Superior temporal gyrus (tissue), 1 donor: Measurements from ENCODE around the gene SMIM36.
"Not testable (repeated sequence)": the region's sequence is repeated elsewhere in the genome, so short reads cannot be mapped to it uniquely, and the experiment has no call there.

Source experiments
- DNase-seq: peaks from one replicate; pipeline ENCODE4 v3.0.0-alpha.2; 2016; ENCODE audit errors: extremely low spot score

The SMIM36 gene

GRCh38 chr17:55510986-55511721, at the start of gene SMIM36:
Gene SMIM36, minus strand, starts transcription at chr17:55511452.
- no peak for DNase-seq

DNA sequence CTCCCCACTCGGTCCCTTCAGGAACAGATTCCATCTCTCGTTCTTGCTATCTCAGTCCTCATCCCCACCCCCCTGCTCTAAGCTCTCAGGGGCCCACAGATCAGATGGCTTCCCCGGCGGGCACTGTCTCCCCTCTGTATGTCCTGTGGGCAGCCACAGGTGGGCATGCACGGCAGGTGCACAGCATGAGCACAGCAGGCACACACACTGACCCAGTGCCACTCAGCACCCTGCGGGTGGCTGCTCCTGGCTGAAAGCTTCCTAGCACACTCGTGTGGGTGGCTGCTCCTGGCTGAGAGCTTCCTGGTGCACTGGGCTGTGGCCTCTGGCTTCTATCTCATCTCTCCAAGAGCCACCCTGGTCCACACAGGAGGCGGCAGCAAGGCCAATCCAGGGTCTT, 44.5 kb upstream of the SMIM36 start:
- DNase-seq, result no peak

DNA sequence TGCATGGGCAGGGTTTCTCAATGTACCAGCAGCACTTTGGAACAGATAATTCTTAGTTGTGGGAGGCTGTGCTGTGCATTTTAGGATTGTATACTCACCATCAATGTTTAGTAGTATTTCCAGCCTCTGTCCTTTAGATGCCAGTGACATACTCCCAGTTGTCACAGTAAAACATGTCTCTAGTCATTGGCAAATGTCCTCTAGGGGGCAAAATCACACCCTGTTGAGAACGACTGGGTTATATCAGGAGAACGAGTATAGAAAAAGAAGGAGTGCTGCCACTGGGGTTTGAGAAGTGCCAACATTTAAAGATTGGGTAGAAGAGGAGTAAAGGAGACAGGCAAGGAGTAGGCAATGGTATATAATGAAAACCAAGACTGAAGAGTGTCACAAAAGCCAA, 37.9 kb upstream of the SMIM36 start:
- DNase-seq, result no peak

DNA sequence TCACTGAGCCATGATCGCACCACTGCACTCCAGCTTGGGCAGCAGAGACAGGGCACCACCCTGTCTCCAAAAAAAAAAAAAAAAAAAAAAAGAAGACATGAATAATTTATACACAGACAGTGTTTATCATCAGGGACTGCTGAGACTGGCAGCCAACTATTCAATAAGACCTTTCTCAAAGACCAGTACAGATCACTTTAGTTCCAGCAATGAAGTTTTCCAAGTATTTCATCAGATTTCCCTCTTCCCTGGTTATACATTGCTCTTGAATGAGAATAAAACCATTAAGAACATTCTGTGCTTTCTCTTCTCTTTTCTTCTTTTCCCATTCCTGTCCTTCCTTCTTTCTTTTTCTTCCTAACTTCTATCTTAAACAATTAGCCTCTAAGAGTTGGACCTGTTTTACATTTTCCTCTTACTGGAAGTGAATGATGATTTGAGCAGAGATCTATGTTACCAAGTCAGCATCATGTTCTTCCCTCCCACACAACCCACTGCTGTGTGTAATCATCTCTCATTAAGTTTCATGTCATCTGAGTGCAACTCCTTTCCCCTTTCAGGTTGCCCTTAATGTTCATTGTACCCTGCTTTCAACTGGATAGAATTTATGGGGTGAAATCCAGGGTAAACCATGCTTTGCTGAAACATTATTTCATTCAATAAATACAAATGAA, 35.9 kb upstream of the SMIM36 start:
- DNase-seq, result no peak

GRCh38 chr17:55546481-55546880, 35.2 kb upstream of the SMIM36 start:
- DNase-seq, result no peak

DNA sequence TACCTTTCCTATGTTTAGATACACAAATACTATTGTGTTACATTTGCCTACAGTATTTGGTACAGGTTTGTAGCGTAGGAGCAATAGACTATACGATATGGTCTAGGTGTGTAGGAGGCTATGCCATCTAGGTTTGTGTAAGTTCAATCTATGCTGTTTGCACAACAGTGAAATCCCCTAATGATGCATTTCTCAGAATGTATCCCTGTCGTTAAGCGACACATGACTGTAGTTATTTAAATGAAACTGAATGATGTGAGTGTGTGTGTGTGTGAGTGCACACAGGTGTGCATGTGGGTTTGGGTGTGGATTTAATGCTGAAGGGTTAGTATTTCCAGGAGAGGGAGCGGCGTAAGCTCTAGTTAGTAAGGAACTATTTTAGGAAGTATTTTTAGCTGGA, 34.6 kb upstream of the SMIM36 start:
- DNase-seq, result no peak

GRCh38 chr17:55543709-55544108, 32.5 kb upstream of the SMIM36 start:
- DNase-seq, result no peak

- DNase-seq, result no peak
Observed at GRCh38 chr17:55540414-55541091, 29.3 kb upstream of the SMIM36 start.

GRCh38 chr17:55536205-55536604, 25.0 kb upstream of the SMIM36 start:
- no peak for DNase-seq

DNA sequence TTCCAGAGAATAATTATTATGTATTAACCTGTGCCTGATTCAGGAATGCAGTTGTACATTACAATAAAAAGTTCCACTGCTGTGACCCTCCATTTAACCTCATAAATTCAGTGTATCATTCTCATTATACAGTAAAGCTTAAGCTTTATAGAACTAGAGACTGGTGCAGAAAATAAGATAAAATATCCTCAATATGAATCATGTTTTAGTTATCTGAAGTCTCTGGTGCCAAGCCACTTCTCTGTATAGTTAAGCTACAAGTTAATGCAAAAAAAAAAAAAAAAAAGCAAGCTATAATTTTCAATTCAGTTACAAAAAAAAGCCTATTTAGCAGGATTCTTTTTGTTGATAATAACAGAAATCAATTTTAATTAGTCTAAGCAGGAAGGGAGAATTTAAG, 22.4 kb upstream of the SMIM36 start:
- DNase-seq, result no peak

GRCh38 chr17:55532670-55533069, 21.4 kb upstream of the SMIM36 start:
- DNase-seq, result no peak

GRCh38 chr17:55531053-55531728, 19.9 kb upstream of the SMIM36 start:
- no peak for DNase-seq

DNA sequence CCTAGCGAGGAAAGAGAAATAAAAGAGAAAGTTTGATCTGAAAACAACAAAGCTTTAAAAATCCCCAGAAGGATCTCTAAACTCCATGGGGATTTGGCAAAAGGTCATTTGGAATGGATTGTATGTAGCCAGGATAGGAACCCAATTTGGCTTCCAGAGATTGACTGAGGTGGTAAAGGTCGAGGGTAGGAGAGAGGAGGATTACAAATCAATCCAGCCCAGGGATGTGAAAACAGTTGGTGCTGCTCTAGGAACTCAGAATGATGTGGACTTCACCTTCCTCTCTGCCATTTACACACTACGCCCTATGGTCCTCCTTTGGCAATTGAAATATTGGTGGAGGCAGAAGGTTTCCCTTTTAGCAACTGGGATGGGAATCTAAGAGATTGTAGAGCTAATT, 18.8 kb upstream of the SMIM36 start:
- no peak for DNase-seq

DNA sequence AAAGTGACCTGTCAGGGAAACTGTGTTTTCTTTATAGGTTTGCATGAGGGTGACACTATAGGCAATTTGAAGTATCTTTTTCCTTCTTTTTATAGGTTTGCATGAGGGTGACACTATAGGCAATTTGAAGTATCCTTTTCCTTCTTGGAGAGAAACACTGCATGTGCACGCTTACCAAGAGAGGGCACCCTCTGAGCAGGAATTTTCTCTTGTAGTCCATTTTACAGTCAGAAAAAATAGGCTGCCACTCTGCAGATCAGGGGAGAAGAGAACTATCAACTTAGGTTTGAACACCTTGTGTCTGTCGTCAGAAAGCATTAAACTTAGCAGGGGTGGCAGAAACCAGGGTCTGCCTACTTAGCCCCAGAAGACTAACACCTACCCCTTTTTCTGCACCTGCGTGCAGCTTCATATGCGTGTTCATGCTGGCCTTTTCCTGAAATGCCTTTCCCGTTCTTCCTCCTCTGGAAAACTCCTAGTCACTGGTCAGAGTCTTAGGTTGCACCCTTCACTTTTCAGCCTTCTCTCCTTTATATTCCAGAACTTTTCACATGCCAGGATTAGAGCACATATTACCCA, 16.4 kb upstream of the SMIM36 start:
- peak; percentile 68 for DNase-seq

DNA sequence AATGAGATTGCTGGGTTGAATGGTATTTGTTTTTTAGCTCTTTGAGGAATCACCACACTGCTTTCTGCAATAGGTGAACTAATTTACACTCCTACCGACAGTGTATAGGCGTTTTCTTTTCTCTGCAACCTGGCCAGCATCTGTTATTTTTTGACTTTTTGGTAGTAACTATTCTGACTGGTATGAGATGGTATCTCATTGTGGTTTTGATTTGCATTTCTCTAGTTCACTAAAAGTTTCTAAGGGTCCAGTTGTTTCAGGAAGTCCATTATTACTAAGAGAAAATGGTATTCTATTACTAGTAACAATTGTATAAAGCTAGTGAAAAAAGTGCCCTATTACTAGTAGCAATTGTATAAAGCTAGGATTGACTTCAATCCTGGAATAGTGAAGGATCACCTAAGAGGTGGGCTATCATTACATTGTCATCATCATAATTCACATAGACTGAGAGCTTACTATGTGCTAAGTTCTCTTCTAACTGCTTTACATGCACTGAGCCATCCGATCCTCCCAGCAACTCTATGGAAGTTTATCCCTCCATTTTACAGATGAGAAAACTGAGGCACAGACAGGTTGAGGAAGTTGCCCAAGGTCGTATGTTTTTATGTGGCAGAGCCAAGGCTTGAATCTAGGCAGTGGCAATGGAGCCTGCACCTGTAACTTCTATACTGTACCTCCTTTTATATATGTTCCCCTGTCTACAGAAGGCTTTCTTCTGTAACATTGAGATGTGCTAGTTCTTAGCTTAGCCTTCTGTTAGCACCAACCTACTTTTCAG, 13.4 kb upstream of the SMIM36 start:
- no peak for DNase-seq

GRCh38 chr17:55523032-55523431, 11.8 kb upstream of the SMIM36 start:
- DNase-seq, result not testable (repeated sequence)

GRCh38 chr17:55521186-55521585, 9.9 kb upstream of the SMIM36 start:
- DNase-seq, result no peak

DNA sequence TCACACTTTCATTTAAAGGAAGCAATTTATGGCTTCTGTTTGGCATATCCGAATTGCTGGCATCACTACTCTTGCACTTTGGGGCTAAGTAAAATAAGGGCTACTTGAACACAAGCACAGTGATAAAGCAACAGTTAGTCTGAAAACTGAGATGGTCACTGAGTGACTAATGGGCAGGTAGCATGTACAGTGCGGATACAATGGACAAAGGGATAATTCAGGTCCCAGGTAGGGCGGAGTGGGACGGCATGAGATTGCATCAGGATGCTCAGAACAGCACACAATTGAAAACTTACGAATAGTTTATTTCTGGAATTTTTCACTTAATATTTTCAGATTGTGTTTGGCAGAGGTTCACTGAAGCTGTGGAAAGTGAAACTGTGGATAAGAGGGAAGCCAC, 9.2 kb upstream of the SMIM36 start:
- no peak for DNase-seq

GRCh38 chr17:55518510-55518909, 7.3 kb upstream of the SMIM36 start:
- no peak for DNase-seq

GRCh38 chr17:55513885-55514590, 2.8 kb upstream of the SMIM36 start:
- DNase-seq, result peak; percentile 93

DNA sequence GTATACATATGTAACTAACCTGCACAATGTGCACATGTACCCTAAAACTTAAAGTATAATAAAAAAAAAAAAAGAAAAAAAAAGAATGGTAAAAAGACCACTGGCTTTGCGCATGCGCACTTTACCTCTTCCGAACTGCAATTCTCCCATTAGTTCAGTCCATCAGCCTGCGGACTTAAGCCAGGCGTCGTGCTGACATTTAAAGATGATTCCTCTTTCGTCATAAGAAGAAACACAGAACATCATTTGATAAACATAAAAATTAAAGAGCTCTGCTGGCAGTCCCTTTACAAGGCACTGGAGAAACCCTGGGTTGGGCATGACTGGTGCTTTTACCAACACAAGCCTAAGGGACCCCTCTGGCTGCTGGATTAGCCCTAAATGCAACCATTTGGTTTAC, 3.6 kb downstream of the SMIM36 start:
- DNase-seq, result not testable (repeated sequence)
